HL-60/S4 treated with retinoic acid at 250 ng/mL for 4 days and 3 days (cell line): ENCODE results near the gene ARHGEF26.

Source experiments
- in situ Hi-C: fragments of 300-500 bp; cut with MboI; formaldehyde crosslinking; loops from 2 replicates; pipeline ENCODE4 v1.7.0; 2022; ENCODE audit warnings: low sequenced_read_pairs

The ARHGEF26 gene

GRCh38 chr3:154148541-154148940 lies 27.4 kb downstream of the ARHGEF26 start:
- in situ Hi-C loops = no loop called here

GRCh38 chr3:154149286-154149685 lies 28.1 kb downstream of the ARHGEF26 start:
- in situ Hi-C loops = no loop called here

- in situ Hi-C loops = no loop called here
These were observed 30.8 kb downstream of the ARHGEF26 start for GRCh38 chr3:154151969-154152368.

- in situ Hi-C loops = no loop called here
These were observed 31.6 kb downstream of the ARHGEF26 start for GRCh38 chr3:154152741-154153140.

GRCh38 chr3:154156530-154156929 lies 35.3 kb downstream of the ARHGEF26 start:
- in situ Hi-C loops = no loop called here

GRCh38 chr3:154161806-154162205 lies 40.6 kb downstream of the ARHGEF26 start:
- in situ Hi-C loops = no loop called here

- in situ Hi-C loops = no loop called here
These were observed 43.2 kb downstream of the ARHGEF26 start for GRCh38 chr3:154164387-154164786.

- in situ Hi-C loops = no loop called here
These were observed 48.0 kb downstream of the ARHGEF26 start for GRCh38 chr3:154168998-154169795.

- in situ Hi-C loops = no loop called here
These were observed 48.6 kb downstream of the ARHGEF26 start for GRCh38 chr3:154169796-154170110.

- in situ Hi-C loops = no loop called here
These were observed 49.1 kb downstream of the ARHGEF26 start for GRCh38 chr3:154170300-154170699.

GRCh38 chr3:154175041-154175440 lies 53.9 kb downstream of the ARHGEF26 start:
- in situ Hi-C loops = no loop called here

GRCh38 chr3:154176036-154176435 lies 54.8 kb downstream of the ARHGEF26 start:
- in situ Hi-C loops = no loop called here

GRCh38 chr3:154177406-154177805 lies 56.2 kb downstream of the ARHGEF26 start:
- in situ Hi-C loops = no loop called here

- in situ Hi-C loops = no loop called here
These were observed 57.0 kb downstream of the ARHGEF26 start for GRCh38 chr3:154178172-154178571.

GRCh38 chr3:154180836-154181691 lies 59.9 kb downstream of the ARHGEF26 start:
- in situ Hi-C loops = no loop called here

GRCh38 chr3:154182322-154182922 lies 61.2 kb downstream of the ARHGEF26 start:
- in situ Hi-C loops = no loop called here

GRCh38 chr3:154182975-154183374 lies 61.8 kb downstream of the ARHGEF26 start:
- in situ Hi-C loops = no loop called here

- in situ Hi-C loops = no loop called here
These were observed 63.4 kb downstream of the ARHGEF26 start for GRCh38 chr3:154184582-154184981.

- in situ Hi-C loops = no loop called here
These were observed 67.2 kb downstream of the ARHGEF26 start for GRCh38 chr3:154188437-154188836.

GRCh38 chr3:154188846-154189245 lies 67.7 kb downstream of the ARHGEF26 start:
- in situ Hi-C loops = no loop called here

- in situ Hi-C loops = no loop called here
These were observed 70.3 kb downstream of the ARHGEF26 start for GRCh38 chr3:154191520-154191919.

GRCh38 chr3:154192225-154192624 lies 71.0 kb downstream of the ARHGEF26 start:
- in situ Hi-C loops = no loop called here
